Neutrophil (primary cell): ENCODE measurements around the gene TUBAL3.

ENCODE experiments used
- H3K27ac ChIP-seq: fragments of 200-600 bp; sonication (generic); 2 replicates; pipeline ENCODE4 v1.5.1; 2016; ENCODE audit warnings: mild to moderate bottlenecking, moderate library complexity
- H3K27me3 ChIP-seq: fragments of 200-600 bp; sonication (generic); 2 replicates; pipeline ENCODE4 v1.6.0; 2016; ENCODE audit warnings: mild to moderate bottlenecking
- H3K36me3 ChIP-seq: fragments of 200-600 bp; sonication (generic); 2 replicates; pipeline ENCODE4 v1.5.1; 2017
- H3K4me1 ChIP-seq, 2 experiments: fragments of 200-600 bp in 1 of 2; sonication (generic) in 1 of 2; 1 replicate in 1 of 2; 2 replicates in 1 of 2; pipeline versions ENCODE4 v1.5.1 to v1.6.1; 2013 to 2016; ENCODE audit warnings: low read depth in 1 of 2, low read length in 1 of 2, mild to moderate bottlenecking in 1 of 2, moderate library complexity in 1 of 2; ENCODE audit not compliant: control insufficient read depth in 1 of 2, insufficient read depth in 1 of 2
- H3K4me3 ChIP-seq, 2 experiments: fragments of 200-600 bp in 1 of 2; sonication (generic) in 1 of 2; 1 replicate in 1 of 2; 2 replicates in 1 of 2; pipeline ENCODE4 v1.5.1; 2013 to 2016; ENCODE audit warnings: low read depth in 1 of 2, low read length in 1 of 2, mild to moderate bottlenecking in 1 of 2, moderate library complexity in 1 of 2
- H3K9me3 ChIP-seq: fragments of 200-600 bp; sonication (generic); 2 replicates; pipeline ENCODE4 v1.5.1; 2016
- TF ChIP-seq, protein P1 (sequence below): fragments of 200-600 bp; sonication (generic); IDR thresholded peaks from 2 replicates; pipeline ENCODE4 v1.5.1; 2016; ENCODE audit warnings: antibody characterized with exemption

Gene TUBAL3

DNA sequence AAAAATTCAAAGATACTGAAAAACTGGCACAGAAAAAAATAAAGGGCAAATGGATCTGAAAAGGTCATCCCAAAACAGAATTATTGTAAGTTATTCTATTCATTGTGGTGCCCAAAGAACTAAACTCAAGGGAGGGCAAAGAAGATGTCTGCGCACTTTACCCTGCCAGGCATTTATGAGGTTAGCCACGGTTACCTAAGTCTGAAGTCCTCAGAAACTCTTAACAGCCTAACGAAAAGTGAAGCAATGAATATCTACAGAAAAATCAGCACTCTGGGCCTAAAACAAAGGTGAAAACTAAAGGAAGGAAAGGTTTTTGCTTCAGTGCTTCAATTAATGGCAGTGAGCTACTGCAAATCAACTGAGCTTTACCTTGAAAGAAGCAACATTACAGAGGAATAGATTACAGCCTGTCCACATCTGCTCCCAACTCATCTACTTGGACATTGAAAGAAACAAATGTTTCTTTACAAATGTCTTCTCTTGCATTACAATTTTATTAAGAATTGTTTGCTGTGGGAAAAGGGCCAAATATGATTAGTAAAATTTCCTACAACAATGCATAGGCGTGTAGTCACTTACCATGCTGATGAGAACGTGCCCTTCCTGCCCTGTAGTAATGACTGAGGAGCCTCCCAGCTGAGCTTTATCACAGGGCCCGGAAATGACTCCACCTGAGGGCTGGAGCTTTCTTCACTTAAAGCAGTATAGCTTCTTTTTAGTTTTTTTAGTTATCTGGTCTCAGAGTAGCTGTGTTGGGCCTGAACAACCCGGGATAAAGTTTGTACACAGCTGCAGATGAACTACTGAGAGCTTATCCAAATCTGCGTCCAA lies at the start of gene TUBAL3:
Gene TUBAL3 (minus strand): TSS at position 621 of the 834 bp plus-strand sequence. CDS start 36 bp downstream, at position 585.
- TF ChIP-seq, protein P1, sequence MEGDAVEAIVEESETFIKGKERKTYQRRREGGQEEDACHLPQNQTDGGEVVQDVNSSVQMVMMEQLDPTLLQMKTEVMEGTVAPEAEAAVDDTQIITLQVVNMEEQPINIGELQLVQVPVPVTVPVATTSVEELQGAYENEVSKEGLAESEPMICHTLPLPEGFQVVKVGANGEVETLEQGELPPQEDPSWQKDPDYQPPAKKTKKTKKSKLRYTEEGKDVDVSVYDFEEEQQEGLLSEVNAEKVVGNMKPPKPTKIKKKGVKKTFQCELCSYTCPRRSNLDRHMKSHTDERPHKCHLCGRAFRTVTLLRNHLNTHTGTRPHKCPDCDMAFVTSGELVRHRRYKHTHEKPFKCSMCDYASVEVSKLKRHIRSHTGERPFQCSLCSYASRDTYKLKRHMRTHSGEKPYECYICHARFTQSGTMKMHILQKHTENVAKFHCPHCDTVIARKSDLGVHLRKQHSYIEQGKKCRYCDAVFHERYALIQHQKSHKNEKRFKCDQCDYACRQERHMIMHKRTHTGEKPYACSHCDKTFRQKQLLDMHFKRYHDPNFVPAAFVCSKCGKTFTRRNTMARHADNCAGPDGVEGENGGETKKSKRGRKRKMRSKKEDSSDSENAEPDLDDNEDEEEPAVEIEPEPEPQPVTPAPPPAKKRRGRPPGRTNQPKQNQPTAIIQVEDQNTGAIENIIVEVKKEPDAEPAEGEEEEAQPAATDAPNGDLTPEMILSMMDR: no peak
- no peaks in the 10 kb centered on the region for H3K9me3 ChIP-seq
- H3K27me3 ChIP-seq: no peaks in the 10 kb centered on the region
- H3K27ac ChIP-seq: no peak within 1 kb of the TSS
- no peaks in the 10 kb centered on the region for H3K4me1 ChIP-seq
- no peaks in the 10 kb centered on the region for H3K36me3 ChIP-seq
- H3K4me3 ChIP-seq: no peak within 1 kb of the TSS

DNA sequence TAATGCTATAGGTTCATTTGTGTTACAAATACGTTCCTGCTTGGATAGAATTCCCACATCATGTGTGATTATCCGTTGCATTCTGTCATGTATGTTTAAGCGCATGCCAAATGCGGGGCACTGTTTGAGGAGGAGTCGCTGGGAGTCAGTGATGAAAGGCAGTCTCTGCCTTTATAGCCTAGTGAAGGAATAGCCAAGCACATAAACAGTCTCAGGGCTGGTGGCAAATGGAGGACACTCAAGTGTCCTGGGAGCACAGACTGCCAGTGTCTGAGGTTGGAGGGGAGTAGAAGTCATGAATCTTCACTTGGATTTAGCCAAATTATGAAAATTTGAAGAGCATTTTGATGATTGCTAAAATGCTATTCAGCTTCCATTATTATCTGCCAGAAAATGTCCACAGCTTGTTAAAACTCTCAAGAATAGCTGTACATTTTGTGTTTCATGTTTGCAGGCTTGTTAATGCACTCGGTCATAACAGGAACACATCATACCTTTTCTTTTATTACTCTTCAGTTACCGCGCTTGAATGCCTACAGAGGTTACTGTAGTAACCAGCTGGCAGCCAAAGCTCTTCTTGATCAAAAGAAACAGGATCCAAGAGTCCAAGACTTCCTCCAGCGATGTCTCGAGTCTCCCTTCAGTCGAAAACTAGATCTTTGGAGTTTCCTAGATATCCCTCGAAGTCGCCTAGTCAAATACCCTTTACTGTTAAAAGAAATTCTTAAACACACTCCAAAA lies 49.3 kb upstream of the TUBAL3 start:
- TF ChIP-seq, protein P1: no peak
- Histone ChIP-seq H3K4me3 (no peak overlapping the region), H3K36me3 (peaks cover 47% of the 10 kb centered on the region), H3K27me3 (no peaks in the 10 kb centered on the region), H3K27ac (no peak overlapping the region), H3K9me3 (no peaks in the 10 kb centered on the region), H3K4me1 (no peaks in the 10 kb centered on the region)

DNA sequence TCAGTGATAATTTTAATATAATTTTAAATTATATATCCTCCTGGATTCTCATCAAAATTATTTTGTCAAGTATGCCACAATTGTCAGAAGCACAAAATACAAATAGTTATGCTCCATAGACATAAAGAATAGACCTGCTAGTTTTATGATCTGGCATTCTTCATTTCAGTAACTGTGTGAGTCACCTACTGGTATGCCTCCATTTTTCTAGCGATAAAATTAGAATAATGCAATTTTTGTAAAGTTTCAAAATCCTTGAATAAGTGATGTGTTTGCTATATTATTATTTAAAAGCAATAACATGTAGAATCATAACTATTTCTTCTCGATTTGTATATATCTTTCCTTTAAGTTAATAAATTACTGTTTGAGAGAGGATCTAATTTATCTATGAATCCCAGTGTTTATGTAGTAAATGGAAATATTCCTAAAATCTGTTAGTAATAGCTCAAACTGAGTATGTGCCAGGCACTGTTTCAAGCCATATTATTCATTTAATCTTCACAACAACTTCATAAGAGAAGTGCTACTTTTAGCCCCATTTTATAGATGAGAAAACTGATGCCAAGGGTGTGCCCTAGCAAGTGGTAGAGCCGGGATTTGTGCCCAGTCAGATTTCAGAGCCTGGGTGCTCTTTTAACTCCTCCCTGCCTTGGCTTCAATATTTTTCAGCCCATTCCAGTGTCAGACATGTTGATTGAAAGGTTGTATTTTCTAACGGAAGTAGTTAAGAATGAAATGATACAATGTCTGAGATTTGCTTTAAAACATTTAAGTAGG lies 46.2 kb upstream of the TUBAL3 start:
- no peaks in the 10 kb centered on the region for H3K27me3 ChIP-seq
- H3K27ac ChIP-seq: no peak overlapping the region
- peaks cover 12 to 20% of the 10 kb centered on the region in 2 experiments for H3K4me1 ChIP-seq
- H3K36me3 ChIP-seq: peaks cover 36% of the 10 kb centered on the region
- H3K9me3 ChIP-seq: no peaks in the 10 kb centered on the region
- TF ChIP-seq, protein P1: no peak
- no peak overlapping the region for H3K4me3 ChIP-seq

DNA sequence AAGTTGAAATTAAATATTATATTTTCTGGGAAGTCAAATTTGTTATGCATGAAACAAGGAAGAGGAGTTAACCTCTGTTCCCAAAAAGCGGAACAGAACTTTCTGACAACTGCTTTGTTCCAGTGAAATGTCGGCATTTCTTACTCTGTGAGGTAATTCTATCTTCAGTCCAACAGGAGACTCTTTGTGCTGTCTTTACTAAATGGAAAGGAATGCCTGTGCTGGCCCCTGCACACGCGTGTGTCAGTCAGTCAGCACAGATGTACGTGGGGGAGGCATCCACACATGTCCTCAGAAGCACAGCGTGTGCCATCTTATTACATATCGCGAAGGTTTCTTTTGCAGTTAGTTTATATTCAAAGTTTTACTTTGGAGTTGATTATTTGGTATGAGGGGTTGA lies 45.2 kb upstream of the TUBAL3 start:
- Histone ChIP-seq H3K4me1 (peaks cover 12 to 20% of the 10 kb centered on the region in 2 experiments), H3K27ac (peak overlapping the region; percentile 59), H3K27me3 (no peaks in the 10 kb centered on the region), H3K9me3 (no peaks in the 10 kb centered on the region), H3K36me3 (peaks cover 26% of the 10 kb centered on the region), H3K4me3 (peak overlapping the region; percentile 13 to 36)
- TF ChIP-seq, protein P1: no peak

DNA sequence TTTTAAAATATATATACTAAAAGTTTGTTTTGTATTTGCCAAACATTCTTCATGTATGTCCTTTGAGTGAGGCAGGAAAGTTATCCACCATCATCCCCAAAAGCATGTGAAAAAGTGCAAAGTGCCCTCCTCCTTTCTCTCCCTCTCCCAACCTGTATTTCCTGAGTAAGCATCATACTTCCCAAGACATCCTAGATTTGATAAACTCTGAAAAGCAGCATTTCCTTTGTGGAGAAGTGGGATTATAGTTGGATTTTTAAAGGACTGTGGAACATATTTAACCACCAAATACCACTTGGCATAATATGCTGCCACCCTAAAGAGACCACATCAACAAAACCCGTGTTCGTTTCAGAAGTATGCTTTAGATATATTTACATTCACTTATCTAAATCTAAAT lies 44.6 kb upstream of the TUBAL3 start:
- no peak overlapping the region for H3K4me3 ChIP-seq
- peaks cover 20% of the 10 kb centered on the region for H3K36me3 ChIP-seq
- H3K27me3 ChIP-seq: no peaks in the 10 kb centered on the region
- H3K27ac ChIP-seq: no peak overlapping the region
- peaks cover 12 to 20% of the 10 kb centered on the region in 2 experiments for H3K4me1 ChIP-seq
- H3K9me3 ChIP-seq: no peaks in the 10 kb centered on the region
- TF ChIP-seq, protein P1: no peak
